Measurements from ENCODE around the gene STXBP6. TPM values are rescaled to one million over a fixed set of nuclear protein-coding genes. Genes with fewer than 3 reads are reported as not detected.

Gene STXBP6
- polyA plus RNA-seq, 1 donor (not counting 4 experiments of a cell fraction or from before 2014, with no cell fraction given): 1.4 TPM

DNA sequence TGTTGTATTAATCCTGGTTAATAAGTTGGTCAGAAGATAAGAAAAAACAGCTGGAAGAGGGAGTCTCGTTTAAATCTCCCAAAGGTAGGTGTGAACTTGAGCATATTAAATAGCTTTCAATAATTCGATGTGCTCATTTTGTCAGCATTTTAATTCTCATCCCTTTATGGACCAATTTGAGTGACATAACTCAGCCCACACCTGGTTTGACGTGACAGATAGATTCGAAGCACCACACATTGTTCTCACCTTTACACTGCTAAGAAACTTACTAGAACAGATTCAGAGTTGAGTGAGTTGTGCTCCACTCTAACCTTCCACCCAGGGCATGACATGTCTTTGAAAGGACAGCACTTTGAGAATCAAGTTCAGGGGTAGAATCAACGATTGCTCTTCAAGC is 254.5 kb downstream of the STXBP6 start:
- Histone ChIP-seq H4K20me1 (ENCODE audit: control insufficient read depth, extremely low read depth, insufficient read depth, low read length) (no peaks in the 10 kb centered on the region), H3K27me3 (ENCODE audit: control insufficient read depth, extremely low read depth, insufficient read depth, low read length) (no peaks in the 10 kb centered on the region), H3K4me1 (ENCODE audit: control insufficient read depth, extremely low read depth, insufficient read depth, low read length) (no peaks in the 10 kb centered on the region), H3K36me3 (ENCODE audit: control insufficient read depth in 2 of 2, extremely low read depth in 1 of 2, insufficient read depth in 2 of 2, low read length in 2 of 2) (no peaks in the 10 kb centered on the region), H3K4me2 (ENCODE audit: control insufficient read depth, extremely low read depth, insufficient read depth, low read depth, low read length) (no peak overlapping the region), H3K79me2 (ENCODE audit: control insufficient read depth, insufficient read depth, low read length) (no peaks in the 10 kb centered on the region), H3K9ac (ENCODE audit: control insufficient read depth, extremely low read depth, insufficient read depth, low read length) (no peak overlapping the region), H3K4me3 (ENCODE audit: control insufficient read depth in 2 of 3, extremely low read depth in 1 of 3, insufficient read depth in 2 of 3, low read depth in 1 of 3, low read length in 3 of 3) (no peak overlapping the region), H3K27ac (ENCODE audit: control insufficient read depth, insufficient read depth, low read length) (no peak overlapping the region), H3K9me3 (ENCODE audit: control insufficient read depth, low read depth, low read length) (no peaks in the 10 kb centered on the region), H3K9me1 (ENCODE audit: control insufficient read depth, extremely low read depth, insufficient read depth, low read length) (no peaks in the 10 kb centered on the region), H2AFZ (ENCODE audit: control insufficient read depth, low read length) (no peak overlapping the region)
- no peak for DNase-seq (ENCODE audit: low read depth, low spot score)
- FAIRE-seq: no peak
- dilution Hi-C loops (cut with MboI; ENCODE audit: extremely low pct_ligation_motif_present, low sequenced_read_pairs): no loop called here
- no peak for TF ChIP-seq EZH2 (IDR thresholded peaks at IDR 0.05; ENCODE audit: low read length)
- TF ChIP-seq, protein P1, sequence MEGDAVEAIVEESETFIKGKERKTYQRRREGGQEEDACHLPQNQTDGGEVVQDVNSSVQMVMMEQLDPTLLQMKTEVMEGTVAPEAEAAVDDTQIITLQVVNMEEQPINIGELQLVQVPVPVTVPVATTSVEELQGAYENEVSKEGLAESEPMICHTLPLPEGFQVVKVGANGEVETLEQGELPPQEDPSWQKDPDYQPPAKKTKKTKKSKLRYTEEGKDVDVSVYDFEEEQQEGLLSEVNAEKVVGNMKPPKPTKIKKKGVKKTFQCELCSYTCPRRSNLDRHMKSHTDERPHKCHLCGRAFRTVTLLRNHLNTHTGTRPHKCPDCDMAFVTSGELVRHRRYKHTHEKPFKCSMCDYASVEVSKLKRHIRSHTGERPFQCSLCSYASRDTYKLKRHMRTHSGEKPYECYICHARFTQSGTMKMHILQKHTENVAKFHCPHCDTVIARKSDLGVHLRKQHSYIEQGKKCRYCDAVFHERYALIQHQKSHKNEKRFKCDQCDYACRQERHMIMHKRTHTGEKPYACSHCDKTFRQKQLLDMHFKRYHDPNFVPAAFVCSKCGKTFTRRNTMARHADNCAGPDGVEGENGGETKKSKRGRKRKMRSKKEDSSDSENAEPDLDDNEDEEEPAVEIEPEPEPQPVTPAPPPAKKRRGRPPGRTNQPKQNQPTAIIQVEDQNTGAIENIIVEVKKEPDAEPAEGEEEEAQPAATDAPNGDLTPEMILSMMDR (optimal IDR thresholded peaks at IDR 0.05 in 1 of 3, IDR thresholded peaks at IDR 0.05 in 1 of 3, conservative IDR thresholded peaks at IDR 0.05 in 1 of 3; ENCODE audit: extremely low read depth in 1 of 3, insufficient read depth in 2 of 3, low read length in 3 of 3): no peak

DNA sequence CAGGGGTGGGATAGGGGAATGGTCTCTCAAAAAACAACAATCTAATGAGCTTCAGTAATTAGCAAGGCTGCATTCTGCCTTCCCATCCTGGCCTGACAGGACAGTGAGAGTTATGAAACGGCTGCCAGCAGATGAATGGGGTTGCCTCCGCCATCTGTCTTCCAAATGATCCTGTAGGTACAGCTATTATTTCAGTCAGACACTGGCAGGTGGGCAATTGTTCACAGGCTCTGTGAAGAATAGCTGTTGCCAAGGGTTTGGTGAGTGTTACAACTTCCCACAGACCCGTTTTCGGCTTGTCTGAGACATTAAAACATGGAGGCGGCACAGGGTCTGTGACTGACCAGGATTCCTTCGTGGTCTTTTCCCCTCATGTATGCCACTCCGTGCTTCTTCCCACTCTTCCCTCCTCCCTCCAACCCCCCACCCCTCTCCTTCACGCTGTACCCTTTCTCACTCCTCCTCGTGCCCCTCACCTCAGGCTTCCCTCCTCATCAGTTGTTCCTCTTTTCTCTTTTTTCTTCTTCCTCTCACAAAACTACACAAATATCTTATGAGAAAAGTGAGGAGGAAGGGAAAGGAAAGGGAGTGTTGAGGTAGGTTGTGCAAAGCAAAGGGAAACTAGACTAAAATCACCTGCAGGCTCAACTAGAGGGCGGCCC is 255.2 kb downstream of the STXBP6 start:
- TF ChIP-seq EZH2 (IDR thresholded peaks at IDR 0.05; ENCODE audit: low read length): no peak
- TF ChIP-seq, protein P1 (optimal IDR thresholded peaks at IDR 0.05 in 1 of 3, IDR thresholded peaks at IDR 0.05 in 1 of 3, conservative IDR thresholded peaks at IDR 0.05 in 1 of 3; ENCODE audit: extremely low read depth in 1 of 3, insufficient read depth in 2 of 3, low read length in 3 of 3): no peak
- Histone ChIP-seq H3K9me3 (ENCODE audit: control insufficient read depth, low read depth, low read length) (no peaks in the 10 kb centered on the region), H3K9ac (ENCODE audit: control insufficient read depth, extremely low read depth, insufficient read depth, low read length) (no peak overlapping the region), H2AFZ (ENCODE audit: control insufficient read depth, low read length) (no peak overlapping the region), H3K27me3 (ENCODE audit: control insufficient read depth, extremely low read depth, insufficient read depth, low read length) (no peaks in the 10 kb centered on the region), H3K27ac (ENCODE audit: control insufficient read depth, insufficient read depth, low read length) (no peak overlapping the region), H3K4me1 (ENCODE audit: control insufficient read depth, extremely low read depth, insufficient read depth, low read length) (no peaks in the 10 kb centered on the region), H3K36me3 (ENCODE audit: control insufficient read depth in 2 of 2, extremely low read depth in 1 of 2, insufficient read depth in 2 of 2, low read length in 2 of 2) (no peaks in the 10 kb centered on the region), H3K4me2 (ENCODE audit: control insufficient read depth, extremely low read depth, insufficient read depth, low read depth, low read length) (no peak overlapping the region), H3K79me2 (ENCODE audit: control insufficient read depth, insufficient read depth, low read length) (no peaks in the 10 kb centered on the region), H3K4me3 (ENCODE audit: control insufficient read depth in 2 of 3, extremely low read depth in 1 of 3, insufficient read depth in 2 of 3, low read depth in 1 of 3, low read length in 3 of 3) (no peak overlapping the region), H3K9me1 (ENCODE audit: control insufficient read depth, extremely low read depth, insufficient read depth, low read length) (no peaks in the 10 kb centered on the region), H4K20me1 (ENCODE audit: control insufficient read depth, extremely low read depth, insufficient read depth, low read length) (no peaks in the 10 kb centered on the region)
- no peak for FAIRE-seq
- DNase-seq (ENCODE audit: low read depth, low spot score): no peak
- dilution Hi-C loops (cut with MboI; ENCODE audit: extremely low pct_ligation_motif_present, low sequenced_read_pairs): no loop called here
